ENCODE results near the gene EPAS1. TPM values are rescaled to one million over a fixed set of nuclear protein-coding genes. Genes with fewer than 3 reads are reported as not detected.
"Not testable (repeated sequence)": the region's sequence is repeated elsewhere in the genome, so short reads cannot be mapped to it uniquely, and the experiment has no call there.

Gene EPAS1
- total RNA-seq, 1 donor from 2014 or later, result 109 TPM

DNA sequence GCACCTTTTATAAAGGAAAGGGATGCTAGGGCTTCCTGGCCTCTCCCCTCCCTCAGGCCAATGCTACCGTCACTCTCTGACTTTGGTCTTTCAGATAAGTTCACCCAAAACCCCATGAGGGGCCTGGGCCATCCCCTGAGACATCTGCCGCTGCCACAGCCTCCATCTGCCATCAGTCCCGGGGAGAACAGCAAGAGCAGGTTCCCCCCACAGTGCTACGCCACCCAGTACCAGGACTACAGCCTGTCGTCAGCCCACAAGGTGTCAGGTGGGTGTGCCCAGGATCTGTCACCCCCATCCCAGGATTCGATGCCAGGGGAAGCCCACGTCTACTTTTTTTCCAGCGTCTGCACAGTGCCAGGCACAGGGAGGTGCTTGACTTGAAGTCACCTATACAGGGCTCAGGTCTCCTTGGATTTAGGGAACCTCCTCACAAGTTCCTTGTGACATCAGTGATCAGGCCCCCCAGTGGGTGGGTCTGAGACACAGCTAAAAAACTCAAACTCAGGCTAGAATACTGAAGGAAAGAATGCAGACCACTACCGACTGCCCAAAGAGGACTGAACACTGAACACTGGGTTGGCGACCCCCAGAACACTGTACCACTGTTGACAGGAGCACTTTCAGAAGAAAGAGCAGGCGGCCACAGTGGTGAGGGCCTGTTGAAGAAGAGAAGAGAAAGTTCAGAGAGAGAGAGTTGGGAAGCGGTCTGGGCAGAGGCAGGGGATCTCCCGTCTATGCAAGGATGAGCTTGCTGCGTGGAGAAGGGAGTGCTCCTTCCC, 85.3 kb downstream of the EPAS1 start:
- no peak for DNase-seq (ENCODE audit: low read depth in 2 of 2)

DNA sequence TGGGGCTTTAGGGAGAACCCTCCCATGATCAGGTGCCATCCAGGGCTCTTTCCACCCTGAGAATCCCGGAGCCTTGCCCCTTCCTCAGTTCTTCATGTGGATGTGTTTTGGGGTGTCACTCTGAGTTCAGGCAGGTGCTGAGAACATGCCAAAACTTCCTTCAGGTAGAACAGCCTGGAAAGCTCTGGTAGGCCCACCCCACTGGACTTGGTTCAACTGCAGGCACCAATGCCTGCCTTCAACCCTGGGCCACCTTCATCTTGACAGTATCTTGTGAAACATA, 85.8 kb downstream of the EPAS1 start:
- DNase-seq (ENCODE audit: low read depth in 2 of 2), result no peak

DNA sequence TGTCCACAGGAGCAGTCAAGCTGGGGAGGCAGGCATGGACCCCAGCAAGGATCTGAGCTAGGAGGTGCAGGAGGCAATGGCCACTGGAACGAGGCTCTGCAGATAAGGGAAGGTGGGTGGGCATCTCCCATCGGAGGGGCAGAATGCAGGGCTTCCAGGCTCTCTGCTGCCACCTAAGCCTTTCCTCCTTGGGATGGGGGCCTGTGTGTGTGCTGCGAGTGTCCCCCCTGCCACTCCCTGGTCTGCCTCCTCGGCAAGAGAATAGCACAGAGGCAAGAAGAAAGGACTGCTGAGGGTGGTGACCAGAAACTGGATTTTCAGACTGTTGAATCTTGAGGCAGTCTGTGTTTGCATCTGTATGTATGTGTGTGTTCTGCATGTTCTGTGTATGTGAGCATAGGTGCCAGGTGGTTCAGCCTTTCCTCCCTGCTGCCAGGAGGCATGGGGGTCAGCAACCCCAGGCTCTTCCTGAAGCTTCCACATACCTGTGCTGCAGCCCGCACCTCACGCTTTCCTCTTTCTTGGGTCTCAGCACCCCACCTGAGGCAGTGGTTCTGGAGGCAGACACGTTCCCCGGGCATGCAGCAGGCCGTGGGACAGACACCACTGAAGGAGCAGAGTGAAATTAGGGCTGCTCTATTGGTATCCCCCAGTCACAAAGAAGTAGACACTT, 86.7 kb downstream of the EPAS1 start:
- DNase-seq (ENCODE audit: low read depth in 2 of 2), result no peak

DNA sequence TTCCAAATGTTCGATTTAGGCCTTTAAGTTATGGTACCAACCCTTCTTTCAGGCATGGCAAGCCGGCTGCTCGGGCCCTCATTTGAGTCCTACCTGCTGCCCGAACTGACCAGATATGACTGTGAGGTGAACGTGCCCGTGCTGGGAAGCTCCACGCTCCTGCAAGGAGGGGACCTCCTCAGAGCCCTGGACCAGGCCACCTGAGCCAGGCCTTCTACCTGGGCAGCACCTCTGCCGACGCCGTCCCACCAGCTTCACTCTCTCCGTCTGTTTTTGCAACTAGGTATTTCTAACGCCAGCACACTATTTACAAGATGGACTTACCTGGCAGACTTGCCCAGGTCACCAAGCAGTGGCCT, 87.2 kb downstream of the EPAS1 start:
- no peak for DNase-seq (ENCODE audit: low read depth in 2 of 2)

DNA sequence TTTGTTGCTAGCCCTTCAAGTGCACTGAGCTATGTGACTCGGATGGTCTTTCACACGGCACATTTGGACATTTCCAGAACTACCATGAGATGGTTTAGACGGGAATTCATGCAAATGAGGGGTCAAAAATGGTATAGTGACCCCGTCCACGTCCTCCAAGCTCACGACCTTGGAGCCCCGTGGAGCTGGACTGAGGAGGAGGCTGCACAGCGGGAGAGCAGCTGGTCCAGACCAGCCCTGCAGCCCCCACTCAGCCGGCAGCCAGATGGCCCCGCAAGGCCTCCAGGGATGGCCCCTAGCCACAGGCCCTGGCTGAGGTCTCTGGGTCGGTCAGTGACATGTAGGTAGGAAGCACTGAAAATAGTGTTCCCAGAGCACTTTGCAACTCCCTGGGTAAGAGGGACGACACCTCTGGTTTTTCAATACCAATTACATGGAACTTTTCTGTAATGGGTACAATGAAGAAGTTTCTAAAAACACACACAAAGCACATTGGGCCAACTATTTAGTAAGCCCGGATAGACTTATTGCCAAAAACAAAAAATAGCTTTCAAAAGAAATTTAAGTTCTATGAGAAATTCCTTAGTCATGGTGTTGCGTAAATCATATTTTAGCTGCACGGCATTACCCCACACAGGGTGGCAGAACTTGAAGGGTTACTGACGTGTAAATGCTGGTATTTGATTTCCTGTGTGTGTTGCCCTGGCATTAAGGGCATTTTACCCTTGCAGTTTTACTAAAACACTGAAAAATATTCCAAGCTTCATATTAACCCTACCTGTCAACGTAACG, 88.8 kb downstream of the EPAS1 start:
- no peak for DNase-seq (ENCODE audit: low read depth in 2 of 2)

DNA sequence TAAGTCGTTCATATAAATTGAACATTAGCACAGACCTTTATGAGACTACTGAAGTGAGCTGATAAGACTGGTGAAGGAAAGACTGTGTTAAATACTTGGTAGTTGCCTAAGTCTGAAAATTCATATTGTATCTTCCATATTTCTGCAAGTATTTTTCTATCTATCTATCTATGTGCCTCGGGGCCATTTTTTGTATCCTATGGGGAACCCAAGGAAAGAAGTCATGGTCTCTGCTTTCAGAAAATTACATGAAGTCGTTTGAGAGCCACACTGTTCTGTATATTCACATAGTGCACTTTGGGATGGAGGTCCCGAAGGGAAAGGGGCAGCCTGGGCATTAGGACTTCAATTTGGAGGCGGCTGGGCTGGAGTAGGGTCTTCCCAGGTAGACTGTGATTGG, 89.6 kb downstream of the EPAS1 start:
- no peak for DNase-seq (ENCODE audit: low read depth in 2 of 2)

DNA sequence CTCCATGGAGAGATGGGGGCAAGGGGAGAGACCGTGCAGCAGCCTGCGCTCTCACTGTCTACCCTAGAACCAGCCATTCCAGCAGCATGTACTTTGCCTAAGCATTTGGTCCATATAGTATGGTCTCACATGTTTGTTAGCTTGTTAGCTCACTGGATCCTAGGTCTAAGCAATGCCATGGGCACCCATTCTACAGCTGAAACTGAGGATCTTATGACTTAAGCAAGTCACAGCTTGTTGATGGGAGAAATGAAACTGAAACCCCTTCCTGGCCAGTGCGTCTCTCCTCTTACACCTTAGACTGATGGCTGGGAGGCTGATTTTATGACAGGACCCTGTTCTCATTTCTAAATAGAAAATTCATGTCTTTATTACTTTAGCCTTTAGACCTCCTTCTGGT, 90.1 kb downstream of the EPAS1 start:
- DNase-seq (ENCODE audit: low read depth in 2 of 2), result no peak

DNA sequence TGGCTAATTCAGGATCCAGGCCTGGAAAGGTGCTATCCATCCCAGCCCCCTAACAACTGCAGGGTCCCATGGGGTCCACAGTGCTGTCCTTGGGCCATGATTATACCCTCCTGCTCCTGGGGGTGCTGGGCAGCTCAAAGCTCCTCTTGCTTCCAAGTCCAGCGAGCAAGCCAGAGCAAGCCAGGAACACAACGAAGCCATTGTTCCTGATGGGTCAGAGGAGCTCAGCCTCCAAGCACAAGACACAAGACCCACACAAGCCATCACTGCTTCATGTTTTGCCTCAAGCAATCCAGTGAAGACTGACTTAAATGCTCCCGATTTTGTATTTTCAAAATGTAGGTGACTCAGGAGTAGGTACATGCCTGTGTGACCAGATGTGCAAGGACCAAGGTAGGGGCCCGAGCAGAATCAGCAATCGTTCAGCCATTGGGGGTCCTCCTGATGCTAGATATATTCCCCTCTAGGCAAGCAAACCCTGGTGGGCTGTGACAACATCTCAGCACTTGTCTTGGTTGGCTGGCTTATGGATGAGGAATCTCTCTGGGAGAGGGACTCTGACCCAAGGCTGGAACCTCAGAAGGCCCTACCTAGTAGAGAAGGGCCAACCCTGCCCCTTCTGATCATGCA, 90.8 kb downstream of the EPAS1 start:
- no peak for DNase-seq (ENCODE audit: low read depth in 2 of 2)

DNA sequence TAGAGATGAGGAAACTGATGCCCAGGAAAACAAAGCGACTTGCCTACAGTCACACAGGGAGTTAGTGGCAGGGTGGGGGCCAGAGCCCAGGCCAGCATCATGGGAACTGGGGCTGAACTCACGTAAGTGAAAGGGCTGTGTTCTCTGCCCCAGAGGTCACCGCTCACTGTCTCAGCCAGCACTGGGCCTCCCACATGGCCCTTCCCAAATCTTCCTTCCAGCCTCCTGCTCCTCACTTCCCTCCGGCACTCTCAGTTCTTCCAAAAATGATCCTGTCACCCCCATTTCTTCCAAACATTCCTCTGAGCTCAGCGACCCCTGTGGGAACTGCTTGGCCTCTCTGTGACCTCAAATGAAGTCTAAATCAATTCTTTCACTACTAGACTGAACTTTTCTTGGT, 91.7 kb downstream of the EPAS1 start:
- no peak for DNase-seq (ENCODE audit: low read depth in 2 of 2)

DNA sequence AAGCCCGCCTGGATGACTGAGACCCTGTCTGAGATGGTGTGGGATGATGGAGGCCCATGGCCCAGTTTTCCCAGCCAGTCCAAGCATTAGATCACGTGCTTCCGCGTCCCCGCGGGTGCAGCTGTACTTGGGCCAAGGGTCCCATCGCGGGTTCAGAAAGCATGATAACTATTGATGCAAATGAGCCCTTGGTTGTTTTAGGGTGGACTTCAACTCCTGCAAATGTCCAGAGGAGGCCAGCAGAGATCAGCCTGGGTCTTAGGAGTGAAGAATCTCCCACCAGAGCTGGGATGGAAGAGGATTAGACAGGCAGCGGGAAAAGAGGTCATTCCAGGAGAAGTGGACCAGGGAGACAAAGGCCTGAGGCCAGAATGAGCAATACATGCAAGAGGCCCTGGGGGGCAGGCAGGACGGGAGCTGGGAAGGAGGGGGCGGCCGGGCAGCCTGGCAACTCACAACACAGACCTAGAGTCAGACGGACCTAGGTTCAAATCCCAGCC, 92.3 kb downstream of the EPAS1 start:
- DNase-seq (ENCODE audit: low read depth in 2 of 2), result no peak

DNA sequence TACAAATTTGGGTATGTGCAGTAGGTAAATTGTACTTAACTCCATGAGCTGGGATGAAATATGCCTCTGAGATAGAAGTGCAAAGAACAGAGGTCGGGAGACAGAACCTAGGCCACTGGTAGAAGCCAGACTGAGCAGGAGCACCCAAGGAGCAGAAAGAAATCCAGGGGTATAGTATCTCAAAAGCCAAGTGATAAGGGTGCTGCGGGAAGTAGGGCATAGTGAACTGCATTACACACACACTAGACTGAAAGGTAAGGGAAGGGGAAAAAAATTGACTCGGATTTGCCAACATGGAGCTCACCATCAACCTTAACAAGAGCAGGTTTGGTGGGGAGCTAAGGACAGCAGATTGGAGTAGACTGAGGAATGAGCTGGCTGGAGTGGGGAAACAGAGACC, 92.8 kb downstream of the EPAS1 start:
- no peak for DNase-seq (ENCODE audit: low read depth in 2 of 2)

DNA sequence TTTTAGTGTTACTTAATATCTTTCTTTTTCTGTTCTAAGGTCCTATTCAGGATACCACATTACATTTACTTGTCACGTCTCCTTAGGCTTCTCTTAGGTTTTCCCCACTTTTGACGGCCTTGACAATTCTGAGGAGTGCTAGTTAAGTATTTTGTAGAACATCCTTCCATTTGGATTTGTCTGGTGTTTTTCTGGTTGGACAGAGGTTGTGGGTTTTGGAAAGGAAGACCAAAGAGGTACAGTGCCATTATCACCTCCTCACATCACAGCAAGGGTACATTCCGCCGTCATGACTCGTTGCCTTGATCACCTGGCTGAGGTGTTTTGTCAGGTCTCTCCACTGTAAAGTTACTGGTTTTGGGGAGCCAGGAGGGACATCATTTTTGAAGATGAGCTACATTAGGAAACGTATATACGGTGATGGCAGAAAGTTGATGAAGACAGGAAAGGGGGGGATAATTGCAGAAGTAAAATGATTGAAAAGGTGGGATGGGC, 93.7 kb downstream of the EPAS1 start:
- DNase-seq (ENCODE audit: low read depth in 2 of 2), result no peak

DNA sequence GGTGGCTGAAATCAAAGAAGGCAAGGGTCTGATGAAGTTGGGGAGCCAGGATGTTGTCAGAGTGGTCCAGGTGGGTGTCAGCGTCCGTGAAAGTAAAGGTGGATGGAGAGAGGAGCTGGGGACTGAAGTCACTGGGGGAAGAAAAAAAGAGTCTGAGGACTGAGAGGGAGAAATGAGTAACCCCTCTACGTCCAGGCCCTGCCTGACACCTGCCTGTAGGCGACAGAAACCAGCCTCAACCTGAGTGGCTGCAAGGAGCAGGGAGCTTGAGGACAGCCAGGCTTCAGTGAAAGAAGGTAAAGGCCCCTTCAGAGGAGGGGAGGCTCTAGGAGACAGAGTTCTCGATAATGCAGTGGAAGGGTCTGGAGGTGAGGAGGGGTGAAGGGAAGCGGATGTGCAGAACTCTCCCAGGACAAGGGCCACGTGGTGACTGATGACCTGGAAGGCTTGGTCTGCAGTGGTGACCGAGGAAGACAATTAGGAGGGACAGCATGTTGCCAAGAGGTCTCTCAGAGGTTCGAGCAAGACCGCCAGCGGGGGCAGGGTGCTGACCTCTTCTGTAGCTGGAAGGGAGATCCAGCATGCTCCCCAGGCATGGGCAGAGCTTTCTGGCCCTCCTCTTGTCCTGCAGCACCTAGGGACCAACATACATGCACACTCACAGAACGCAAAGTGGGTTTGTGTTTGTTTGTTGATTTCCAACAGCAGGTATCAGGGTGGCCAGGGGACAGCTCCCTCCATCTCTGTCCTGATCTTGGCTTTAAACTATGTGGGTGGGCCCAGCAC, 95.5 kb downstream of the EPAS1 start:
- no peak for DNase-seq (ENCODE audit: low read depth in 2 of 2)

DNA sequence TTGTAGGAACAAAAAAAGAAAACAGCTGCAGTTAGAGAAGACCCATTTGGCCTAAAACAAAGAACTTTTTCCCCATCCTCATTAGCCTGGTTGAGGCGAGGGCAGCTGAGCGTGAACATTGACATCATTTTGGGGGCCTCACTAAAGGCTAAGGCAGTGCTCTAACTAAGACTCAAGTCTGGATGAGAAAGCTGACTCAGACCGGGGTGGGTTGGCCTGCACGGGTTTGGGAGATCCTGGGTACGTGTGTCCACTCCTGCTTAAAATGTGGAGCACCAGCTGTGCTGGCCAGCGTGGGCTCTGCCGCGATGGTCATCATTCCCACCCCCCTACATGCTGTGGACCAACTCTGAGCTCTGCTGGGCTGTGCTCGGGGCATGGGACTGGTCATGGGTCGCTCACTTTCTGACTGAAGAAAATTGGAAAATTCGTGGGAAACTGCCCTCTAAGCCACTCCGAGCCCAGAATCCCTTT, 96.2 kb downstream of the EPAS1 start:
- DNase-seq (ENCODE audit: low read depth in 2 of 2), result no peak

DNA sequence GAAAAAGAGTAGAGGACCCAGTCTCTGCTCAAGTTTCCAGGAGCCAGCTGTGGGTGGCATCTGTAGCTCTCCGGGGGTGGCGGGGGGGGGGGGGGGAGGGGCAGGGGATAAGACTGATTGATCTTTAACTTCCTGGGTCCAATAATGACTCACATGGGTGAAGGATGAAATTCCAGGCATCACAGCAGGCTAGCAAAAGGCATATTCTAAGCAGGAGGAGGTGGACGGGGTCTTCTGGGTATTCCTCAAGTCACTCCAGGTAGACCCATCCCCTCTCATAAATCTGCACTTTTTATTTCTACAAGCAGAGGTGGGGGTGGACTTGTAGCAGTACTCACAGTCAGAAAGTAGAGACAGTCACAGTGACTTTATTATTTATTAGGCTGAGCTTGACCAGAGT, 96.7 kb downstream of the EPAS1 start:
- no peak for DNase-seq (ENCODE audit: low read depth in 2 of 2)

DNA sequence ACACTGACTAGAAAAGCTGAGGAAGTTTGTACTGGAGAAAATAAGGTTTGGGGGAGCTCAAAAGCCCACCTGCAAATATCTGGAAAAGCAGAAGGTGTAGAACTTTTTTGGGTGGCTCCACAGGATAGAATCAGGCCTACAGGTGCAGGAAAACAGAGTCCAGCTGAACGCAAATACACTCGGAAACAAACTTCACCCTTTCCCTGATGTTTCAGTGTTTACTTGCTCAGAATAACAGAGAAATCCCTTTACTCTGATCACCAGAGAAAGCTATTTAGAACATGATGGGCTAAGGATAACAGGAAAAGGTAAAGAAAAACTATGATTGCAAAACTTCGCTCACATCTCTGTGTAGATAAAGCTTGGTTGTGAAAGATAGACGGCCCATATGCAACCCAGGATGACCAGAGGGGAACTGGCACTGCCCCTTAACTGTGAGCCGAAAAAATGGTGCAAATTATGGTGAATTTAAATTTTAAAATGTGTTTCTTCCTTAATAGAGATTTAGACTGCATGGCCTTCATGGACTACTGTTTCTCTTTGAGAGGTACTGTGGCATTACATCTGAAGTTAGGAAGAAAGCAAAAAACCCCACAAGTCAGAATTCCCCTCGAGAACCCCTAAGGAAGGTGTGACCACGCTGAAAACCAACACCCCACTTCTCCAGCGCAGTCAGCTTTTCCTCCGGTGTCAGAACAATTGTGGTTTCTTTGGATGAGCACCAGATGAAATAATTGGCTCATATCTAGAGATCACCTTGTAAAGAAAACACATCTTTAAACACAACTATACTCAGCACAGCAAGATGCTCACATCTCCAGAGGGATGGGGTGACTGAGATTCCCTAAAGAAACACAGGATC, 97.7 kb downstream of the EPAS1 start:
- no peak for DNase-seq (ENCODE audit: low read depth in 2 of 2)

DNA sequence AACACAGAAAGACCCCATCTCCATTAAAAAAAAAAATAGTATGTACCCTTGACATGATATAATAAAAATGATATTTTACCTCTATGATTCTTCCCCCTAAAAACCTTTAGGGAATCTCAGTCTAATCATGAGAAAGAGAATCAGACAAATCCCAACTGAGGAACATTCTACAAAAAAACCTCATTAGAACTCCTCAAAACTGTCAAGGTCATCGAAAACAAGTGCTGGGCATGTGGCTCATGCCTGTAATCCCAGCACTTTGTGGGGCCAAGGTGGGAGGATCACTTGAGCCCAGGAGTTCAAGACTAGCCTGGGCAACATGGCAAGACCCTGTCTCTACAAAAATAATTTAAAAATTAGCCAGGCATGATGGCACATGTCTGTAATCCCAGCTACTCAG, 98.5 kb downstream of the EPAS1 start:
- DNase-seq (ENCODE audit: low read depth in 2 of 2), result not testable (repeated sequence)

DNA sequence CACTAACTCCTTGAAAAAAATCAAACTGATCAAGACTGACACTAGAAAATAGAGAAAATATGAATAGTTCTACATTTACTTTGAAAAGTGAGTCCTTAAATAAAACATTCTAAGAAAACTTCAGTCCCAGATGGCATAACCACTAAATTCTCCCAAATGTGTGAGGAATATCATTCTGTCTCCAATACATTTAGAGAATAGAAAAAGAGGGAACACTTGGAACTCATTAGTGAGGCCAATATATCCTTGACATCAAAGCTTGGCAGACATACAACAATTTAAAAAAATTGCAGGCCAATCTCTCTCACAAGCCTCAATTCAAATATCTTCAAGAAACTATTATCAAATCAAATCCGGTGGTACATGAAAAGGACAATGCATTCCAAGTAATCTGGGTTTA, 102.8 kb downstream of the EPAS1 start:
- DNase-seq (ENCODE audit: low read depth in 2 of 2), result no peak

DNA sequence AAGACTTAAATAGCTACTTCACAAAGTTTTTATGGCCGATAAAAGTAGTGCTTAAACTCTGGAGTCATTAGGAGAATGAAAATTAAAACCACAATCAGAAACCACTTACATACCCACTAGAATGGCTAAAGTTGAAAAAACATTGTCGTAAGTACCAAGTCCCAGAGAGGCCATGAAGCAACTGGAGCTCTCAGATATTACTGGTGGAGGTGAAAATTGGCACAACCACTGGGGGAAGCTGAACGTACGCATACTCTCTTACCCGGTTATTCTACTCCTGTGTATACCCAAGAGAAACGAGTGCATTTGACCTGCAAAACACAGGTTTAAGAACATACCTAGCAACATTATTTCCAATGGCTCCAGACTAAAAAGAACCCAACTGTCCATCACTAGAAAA, 105.7 kb downstream of the EPAS1 start:
- no peak for DNase-seq (ENCODE audit: low read depth in 2 of 2)

DNA sequence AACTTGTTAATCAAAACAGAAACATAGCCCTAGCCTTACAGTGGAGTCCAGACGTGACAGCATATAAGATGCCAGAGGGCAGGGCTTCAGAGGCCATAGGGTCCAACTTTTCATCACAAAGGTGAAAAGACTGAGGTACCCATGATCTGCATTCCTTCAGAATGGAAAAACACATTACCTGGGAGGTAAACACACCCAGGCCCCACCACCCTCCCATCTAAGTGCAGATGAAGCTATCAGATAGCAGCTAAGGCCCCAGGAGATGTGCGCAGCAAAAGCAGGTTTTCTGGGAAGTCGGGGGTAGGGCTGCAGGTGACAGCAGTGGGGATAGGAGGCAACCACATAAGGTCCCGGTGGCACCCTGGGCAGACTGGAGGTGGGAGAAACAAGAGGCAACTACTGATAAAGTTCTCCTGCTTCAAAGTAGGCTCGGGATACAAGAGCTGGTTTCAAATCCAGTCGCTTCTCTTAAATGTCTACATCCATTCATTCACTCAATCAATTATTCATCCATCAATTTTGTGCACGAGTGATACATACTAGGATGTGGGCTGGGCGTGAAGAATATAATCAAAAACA, 107.1 kb downstream of the EPAS1 start:
- DNase-seq (ENCODE audit: low read depth in 2 of 2), result no peak

Data from dermis microvascular lymphatic vessel endothelial cell (primary cell).